Activated CD8-positive, alpha-beta memory T cell treated with anti-CD3 and anti-CD28 coated beads for 36 hours (primary cell): Measurements from ENCODE around the gene TRAPPC5. TPM values are rescaled to one million over a fixed set of nuclear protein-coding genes. Genes with fewer than 3 reads are reported as not detected.

ENCODE experiments used
- CTCF ChIA-PET: fragments of 350-600 bp; sonication (Branson Sonifier 250); formaldehyde crosslinking; loops from one replicate; lab custom pipeline; 2021; ENCODE audit warnings: antibody characterized with exemption; lab: Charles Lee
- POLR2A ChIA-PET: fragments of 350-600 bp; sonication (Branson Sonifier 250); formaldehyde crosslinking; loops from one replicate; lab custom pipeline; 2021; ENCODE audit warnings: antibody characterized with exemption; lab: Charles Lee
- total RNA-seq, 2 experiments: library from RNA; stranded (reverse); gene quantifications; one replicate each; pipeline ENCODE4 v1.2.3, GENCODE V29; 2021

Gene TRAPPC5
- total RNA-seq, 2 experiments from 2014 or later, result 71.1 to 73.2 TPM

- POLR2A ChIA-PET, result no interaction called here
- CTCF ChIA-PET, result no interaction called here
These were observed 6.5 kb downstream of the TRAPPC5 start for GRCh38 chr19:7687177-7687576.

DNA sequence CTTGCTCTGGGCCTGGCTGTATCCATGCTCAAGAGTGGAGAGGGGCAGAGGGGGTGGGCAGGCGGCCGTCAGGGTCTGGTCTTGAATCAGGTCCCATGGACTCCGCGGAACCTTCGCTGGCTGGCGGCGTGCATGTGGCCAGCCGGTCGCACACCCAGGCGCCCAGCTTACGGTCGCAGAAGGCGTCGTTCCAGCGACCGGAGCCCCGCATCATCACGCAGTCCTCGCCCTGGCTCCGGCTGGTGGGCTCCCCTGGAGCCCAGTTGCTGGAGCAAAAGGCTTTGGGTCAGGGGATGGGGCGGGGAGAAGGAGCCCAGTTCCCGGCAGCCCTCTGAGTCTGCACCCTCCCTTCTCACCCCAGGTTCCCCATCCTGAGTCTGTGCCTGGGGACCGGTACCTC is 8.5 kb downstream of the TRAPPC5 start:
- CTCF ChIA-PET, result no interaction called here
- POLR2A ChIA-PET, result no interaction called here

DNA sequence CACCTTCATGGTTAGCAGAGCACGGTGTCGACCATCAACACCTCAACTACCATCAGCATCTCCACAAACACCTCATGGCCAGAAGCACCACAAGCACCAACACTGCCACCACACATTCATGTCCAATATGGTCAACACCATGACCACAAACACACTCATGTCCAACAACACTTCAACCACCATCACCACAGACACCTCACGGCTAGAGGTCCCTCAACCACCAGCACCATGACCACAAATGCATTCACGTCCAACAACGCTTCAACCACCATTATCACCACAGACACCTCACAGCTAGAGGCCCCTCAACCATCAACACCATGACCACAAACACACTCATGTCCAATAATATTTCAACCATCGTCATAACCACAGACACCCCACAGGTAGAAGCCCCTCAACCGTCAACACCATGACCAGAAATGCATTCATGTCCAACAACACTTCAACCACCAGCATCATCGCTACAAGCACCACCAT is 10.2 kb downstream of the TRAPPC5 start:
- CTCF ChIA-PET, result interaction anchor here (0.9 kb wide), 1 partner anchor 10 kb away, joined by 3 read pairs; the partner anchor contains the start of gene TRAPPC5
- POLR2A ChIA-PET, result no interaction called here

DNA sequence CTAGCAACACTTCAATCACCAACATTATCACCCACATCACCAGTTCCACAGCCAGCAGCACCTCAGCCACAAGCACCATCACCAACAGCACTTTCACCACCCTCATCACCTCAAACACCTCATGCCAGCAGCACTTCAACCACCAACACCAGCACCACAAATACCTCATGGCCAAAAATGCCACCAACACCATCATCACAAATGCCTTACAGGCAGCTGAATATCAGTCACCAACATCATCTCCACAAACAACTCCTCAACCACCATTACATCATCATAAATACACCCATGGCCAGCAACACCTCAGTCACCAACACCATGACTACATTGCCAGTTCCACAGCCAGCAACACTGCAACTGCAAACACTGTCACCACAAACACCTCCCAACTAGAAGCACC is 10.9 kb downstream of the TRAPPC5 start:
- ChIA-PET CTCF (interaction anchor here (0.9 kb wide), 1 partner anchor 11 kb away, joined by 3 read pairs; the partner anchor contains the start of gene TRAPPC5), POLR2A (no interaction called here)

DNA sequence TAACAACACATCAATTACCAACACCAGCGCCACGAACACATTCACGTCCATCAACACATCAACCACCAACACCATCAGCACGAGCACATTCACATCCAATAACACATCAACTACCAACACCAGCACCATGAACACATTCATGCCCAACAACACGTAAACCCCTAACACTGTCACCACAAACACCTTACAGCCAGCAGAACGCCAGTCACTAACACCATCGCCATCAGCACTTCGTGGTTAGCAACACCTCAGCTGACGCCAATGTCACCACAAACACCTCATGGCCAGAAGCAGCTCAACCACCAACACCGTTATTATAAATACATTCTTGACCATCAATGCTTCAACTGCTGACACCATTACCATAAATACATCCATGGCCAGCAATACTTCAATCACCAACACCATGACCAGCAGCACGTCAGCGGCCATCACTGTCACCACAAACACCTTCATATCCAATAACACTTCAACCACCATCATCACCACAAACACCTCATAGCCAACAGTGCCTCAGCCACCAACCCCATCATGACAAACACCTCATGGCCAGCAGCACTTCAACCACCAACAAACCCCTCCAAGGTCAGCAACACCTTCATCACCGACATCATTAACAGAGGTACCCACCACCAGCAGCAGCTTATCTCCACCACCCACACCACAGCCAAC is 11.9 kb downstream of the TRAPPC5 start:
- ChIA-PET CTCF (no interaction called here), POLR2A (no interaction called here)

- ChIA-PET POLR2A (interaction anchor here (0.7 kb wide), 1 partner anchor 24 kb away, joined by 3 read pairs; no protein-coding TSS in a partner anchor), CTCF (interaction anchor here (0.7 kb wide), 1 partner anchor 89 kb away, joined by 3 read pairs; no protein-coding TSS in a partner anchor)
These were observed 13.9 kb downstream of the TRAPPC5 start for GRCh38 chr19:7694499-7694898.

- POLR2A ChIA-PET, result no interaction called here
These were observed 17.2 kb downstream of the TRAPPC5 start for GRCh38 chr19:7697721-7698287.

GRCh38 chr19:7698583-7698982 is 17.9 kb downstream of the TRAPPC5 start:
- ChIA-PET CTCF (interaction anchor here (1.0 to 1.9 kb wide), 2 partner anchors 11 to 18 kb away, joined by 3 to 8 read pairs; partner anchors contain the start of gene TRAPPC5), POLR2A (interaction anchor here (0.8 kb wide), 1 partner anchor 512 kb away, joined by 5 read pairs; no protein-coding TSS in a partner anchor)

More at GRCh38 chr19:7697721-7698287, 17.2 kb downstream of the TRAPPC5 start:
- CTCF ChIA-PET, result interaction anchor here (1.0 to 1.9 kb wide), 3 partner anchors 12 to 38 kb away, joined by 3 to 8 read pairs (median 3); partner anchors contain the start of gene TRAPPC5

GRCh38 chr19:7699003-7699402 is 18.4 kb downstream of the TRAPPC5 start:
- CTCF ChIA-PET, result interaction anchor here (1.0 to 1.9 kb wide), 3 partner anchors 11 to 18 kb away, joined by 3 to 8 read pairs (median 3); partner anchors contain the start of gene TRAPPC5
- POLR2A ChIA-PET, result interaction anchor here (0.8 kb wide), 1 partner anchor 512 kb away, joined by 5 read pairs; no protein-coding TSS in a partner anchor

DNA sequence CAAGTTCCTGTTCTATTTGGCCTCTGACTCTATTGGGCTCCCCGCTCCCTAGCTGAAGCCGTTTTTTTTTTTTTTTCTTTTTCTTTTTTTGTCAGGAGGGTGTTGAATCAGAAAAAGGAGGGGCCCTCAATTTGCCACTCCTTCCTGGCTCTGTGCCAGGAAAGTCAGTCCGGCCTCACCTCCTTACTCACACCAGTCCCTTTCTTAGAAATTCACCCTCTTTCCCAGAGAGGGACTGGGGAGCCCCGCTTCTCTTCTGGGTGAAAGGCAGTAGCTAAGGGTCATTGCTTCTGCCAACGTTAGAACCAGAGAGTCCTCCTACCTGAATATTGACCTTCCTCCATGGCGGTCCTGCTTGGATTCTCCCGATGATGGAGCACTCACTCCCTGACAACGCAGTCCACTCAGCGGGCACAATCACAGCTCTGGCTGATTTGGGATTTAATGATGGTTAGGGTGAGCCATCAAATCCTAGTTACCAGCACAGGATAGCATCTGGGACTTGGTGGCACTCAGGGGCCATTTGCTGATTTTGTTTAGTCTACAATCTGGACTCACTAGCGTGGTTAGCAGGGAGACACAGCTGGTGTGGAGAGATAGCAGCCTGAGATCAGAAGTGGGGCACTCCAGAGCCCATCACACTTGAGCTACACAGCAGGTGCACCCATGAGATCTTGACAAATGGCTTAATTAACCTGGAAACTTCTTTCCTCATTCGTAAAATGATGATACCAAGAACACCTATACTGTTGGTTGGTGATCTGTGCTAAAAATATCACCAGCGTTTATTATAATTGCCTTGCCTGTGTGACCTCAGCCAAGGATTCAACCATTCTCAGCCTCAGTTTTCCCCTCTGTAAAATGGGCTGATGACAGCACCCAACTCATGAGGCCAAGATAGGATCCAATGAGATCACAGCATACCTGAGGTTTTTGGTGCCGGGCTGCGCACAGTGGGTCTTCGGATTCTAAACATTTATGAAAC is 19.1 kb downstream of the TRAPPC5 start:
- ChIA-PET CTCF (interaction anchor here (1.1 to 1.9 kb wide), 2 partner anchors 17 to 19 kb away, joined by 3 to 8 read pairs; partner anchors contain the start of gene TRAPPC5), POLR2A (interaction anchor here (0.8 kb wide), 1 partner anchor 511 kb away, joined by 5 read pairs; no protein-coding TSS in a partner anchor)

DNA sequence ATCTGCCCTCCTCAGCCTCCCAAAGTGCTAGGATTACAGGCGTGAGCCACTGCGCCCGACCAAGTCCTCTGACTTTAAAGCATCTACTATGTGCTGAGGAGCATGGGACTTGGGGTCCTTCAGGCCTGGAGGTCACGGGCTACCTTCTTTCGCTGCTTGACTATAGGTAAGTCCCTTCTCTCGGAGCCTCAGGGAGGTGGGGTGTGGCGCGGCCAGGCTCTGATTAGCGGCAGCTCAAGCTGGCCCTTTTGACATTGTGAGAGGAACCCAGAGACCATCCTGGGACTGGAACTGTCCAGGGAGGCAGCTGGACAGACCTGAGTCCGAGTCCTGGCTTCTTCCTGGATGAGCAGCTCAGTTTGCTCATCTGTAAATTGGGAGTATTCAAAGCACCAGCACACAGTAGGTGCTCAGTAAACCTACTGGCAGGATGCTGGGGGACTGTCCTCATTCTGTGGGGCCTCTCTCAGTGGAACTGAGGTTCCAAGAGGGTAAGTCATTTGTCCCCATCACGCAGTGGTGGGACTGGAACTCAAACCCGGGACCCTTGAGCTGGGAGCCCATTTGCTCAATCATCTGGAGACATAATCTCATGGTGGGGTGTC is 20.5 kb downstream of the TRAPPC5 start:
- ChIA-PET POLR2A (no interaction called here), CTCF (interaction anchor here (1.1 to 1.8 kb wide), 2 partner anchors 20 to 98 kb away, joined by 4 to 5 read pairs; partner anchors contain the start of gene TRAPPC5)

DNA sequence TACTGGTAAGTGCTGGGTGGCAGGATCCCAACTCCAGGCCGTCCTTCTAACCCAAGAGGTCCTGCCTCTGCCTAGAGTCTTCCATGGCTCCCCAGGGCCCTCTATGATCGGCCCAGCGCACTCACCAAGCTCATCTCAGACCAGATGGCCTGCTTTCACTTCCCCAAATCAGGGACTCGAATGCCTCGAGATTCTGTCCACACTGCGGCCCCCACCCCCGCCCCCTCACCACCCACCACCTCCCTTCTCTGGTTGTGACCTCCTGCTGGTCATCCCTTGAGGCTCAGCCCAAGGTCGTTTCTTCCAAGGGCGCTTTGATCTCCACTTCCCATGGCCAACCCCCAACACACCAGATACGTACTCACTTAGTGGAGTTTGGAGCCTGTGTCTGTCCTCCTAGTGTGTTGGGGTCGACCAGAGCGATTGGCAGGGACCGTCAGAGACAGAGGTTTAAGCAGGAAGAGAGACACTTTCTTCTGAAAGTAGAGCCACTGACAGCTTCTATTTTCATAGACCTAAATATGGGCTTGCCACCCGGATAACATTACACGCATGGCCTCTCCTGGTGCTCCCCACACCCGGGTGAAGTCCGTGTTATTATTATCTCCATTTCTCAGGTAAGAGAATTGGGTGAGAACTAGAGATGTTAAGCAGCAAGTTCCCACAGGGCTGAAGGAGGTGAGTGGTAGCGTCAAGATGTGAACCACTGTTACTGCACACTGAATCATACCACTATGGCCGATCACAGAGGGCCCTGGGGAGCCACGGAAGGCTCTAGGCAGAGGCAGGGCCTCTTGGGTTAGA is 21.2 kb downstream of the TRAPPC5 start, which contains the start of gene FCER2:
Gene FCER2, minus strand, starts transcription at position 478 of the 804 bp plus-strand sequence. CDS start 2,371 bp downstream, outside the sequence.
- ChIA-PET CTCF (interaction anchor here (1.1 to 1.8 kb wide), 2 partner anchors 21 to 98 kb away, joined by 4 to 5 read pairs; partner anchors contain the start of gene TRAPPC5), POLR2A (no interaction called here)

- ChIA-PET CTCF (interaction anchor here (1.0 to 1.4 kb wide), 2 partner anchors 22 to 99 kb away, joined by 4 to 6 read pairs; partner anchors contain the start of gene TRAPPC5), POLR2A (no interaction called here)
These were observed 22.7 kb downstream of the TRAPPC5 start for GRCh38 chr19:7703332-7703731.

DNA sequence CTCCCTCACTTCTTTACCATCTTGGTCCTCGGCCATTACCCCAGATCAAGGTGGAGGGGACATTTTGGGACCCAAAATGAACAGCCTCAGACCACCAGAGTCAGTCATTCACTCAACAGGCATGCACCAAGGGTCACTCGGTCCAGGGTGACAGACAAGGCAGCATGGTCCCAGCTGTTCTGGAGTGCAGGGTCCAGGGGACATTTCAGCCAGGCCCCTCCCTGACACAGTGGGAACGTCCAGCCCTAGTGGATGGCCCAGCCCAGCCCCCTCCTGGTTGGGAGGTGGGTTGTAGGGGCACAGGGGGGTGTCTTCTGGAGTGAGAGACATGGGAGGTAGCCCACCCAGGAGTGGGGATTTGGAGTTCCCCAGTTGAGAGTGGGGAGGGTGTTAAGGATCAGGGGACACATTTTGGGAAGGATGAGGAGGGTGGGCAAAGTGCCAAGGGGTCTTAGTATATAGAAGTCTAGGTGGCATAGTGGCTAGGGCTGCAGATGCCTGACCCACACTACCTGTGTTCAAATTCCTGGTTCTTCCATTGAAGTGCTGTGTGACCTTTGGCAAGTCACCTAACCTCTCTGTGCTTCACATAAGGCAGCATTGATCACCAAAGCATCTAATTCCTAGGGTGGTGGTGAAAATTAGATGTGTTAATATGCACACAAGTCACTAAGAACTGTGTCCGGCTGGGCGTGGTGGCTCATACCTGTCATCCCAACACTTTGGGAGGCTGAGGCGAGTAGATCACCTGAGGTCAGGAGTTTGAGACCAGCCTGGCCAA is 23.8 kb downstream of the TRAPPC5 start:
- POLR2A ChIA-PET, result interaction anchor here (0.6 kb wide), 1 partner anchor 8 kb away, joined by 8 read pairs; no protein-coding TSS in a partner anchor
- CTCF ChIA-PET, result interaction anchor here (0.6 to 0.7 kb wide), 2 partner anchors 165 to 306 kb away, joined by 3 to 4 read pairs; no protein-coding TSS in a partner anchor

GRCh38 chr19:7705387-7706187 is 25.0 kb downstream of the TRAPPC5 start:
- CTCF ChIA-PET, result interaction anchor here (0.6 to 1.3 kb wide), 4 partner anchors 16 to 305 kb away, joined by 3 to 4 read pairs (median 4); partner anchors contain the start of gene TRAPPC5
- POLR2A ChIA-PET, result interaction anchor here (1.6 kb wide), 1 partner anchor 24 kb away, joined by 4 read pairs; no protein-coding TSS in a partner anchor
